ENCODE measurements around the gene NSUN5.
"Not testable (repeated sequence)": the region's sequence is repeated elsewhere in the genome, so short reads cannot be mapped to it uniquely, and the experiment has no call there.

DNA sequence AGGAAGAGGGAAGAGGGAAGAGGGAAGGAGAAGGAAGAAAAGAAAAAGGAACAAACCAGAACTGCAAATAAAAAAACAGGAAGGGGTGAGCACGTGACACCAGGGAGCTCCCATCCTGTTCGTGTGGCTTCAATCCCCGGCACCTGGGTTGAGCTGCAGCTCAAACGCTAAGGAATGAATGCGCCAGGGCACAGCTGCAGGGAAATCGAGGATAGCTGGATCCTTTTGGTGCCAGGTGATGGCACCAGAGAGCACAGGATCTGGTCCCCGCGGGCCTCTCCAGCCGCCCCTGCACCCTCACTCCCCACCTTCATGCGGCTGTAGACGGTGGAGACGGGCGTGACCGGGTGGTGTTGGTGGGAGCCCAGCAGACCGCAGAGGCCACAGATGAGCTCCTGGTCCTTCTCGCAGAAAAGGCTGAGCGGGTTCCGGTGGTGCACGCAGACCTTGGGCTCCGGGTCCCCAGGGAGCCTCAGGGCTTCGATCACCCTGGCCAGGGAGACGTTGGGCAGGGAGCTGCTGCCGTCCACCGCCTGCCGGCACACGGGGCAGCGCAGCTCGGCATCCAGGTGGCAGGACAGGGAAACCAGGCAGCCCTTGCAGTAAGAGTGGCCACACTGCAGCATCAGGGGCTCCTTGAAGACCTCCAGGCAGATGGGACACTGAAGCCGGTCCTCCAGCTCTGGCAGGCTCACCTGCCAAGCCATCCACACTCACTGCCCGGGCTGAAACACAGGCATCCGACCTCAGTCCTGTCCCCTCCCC is 15.6 kb upstream of the NSUN5 start:
- TF ChIP-seq CTCF (IDR thresholded peaks at IDR 0.05): peak; percentile 84
- not testable (repeated sequence) for TF ChIP-seq POLR2AphosphoS5 (IDR thresholded peaks at IDR 0.05; ENCODE audit: low read depth, low read length); SIN3A (IDR thresholded peaks at IDR 0.05; ENCODE audit: borderline replicate concordance, insufficient read depth, low read depth, low read length); TCF7L2 (IDR thresholded peaks at IDR 0.05; ENCODE audit: low read depth, low read length)
